Dendritic cell treated with granulocyte-macrophage colony-stimulating factor and Interleukin-4, amounts not matched to agents 40 ng/mL and 50 ng/mL, for 4 days (primary cell): ENCODE measurements around the gene GRID2.

Experiments
- H3K27ac Mint-ChIP-seq: one replicate; pipeline ENCODE4 v1.8.0; 2022; ENCODE audit warnings: mild to moderate bottlenecking, mixed read lengths
- H3K27me3 Mint-ChIP-seq: one replicate; pipeline ENCODE4 v1.8.0; 2022; ENCODE audit warnings: mild to moderate bottlenecking, mixed read lengths
- H3K36me3 Mint-ChIP-seq: one replicate; pipeline ENCODE4 v1.8.0; 2022; ENCODE audit warnings: low read depth, mixed read lengths
- H3K4me1 Mint-ChIP-seq: one replicate; pipeline ENCODE4 v1.8.0; 2022; ENCODE audit warnings: low read depth, mixed read lengths
- H3K4me3 Mint-ChIP-seq: one replicate; pipeline ENCODE4 v1.8.0; 2022; ENCODE audit warnings: mild to moderate bottlenecking, moderate library complexity, mixed read lengths
- H3K9me3 Mint-ChIP-seq: one replicate; pipeline ENCODE4 v1.8.0; 2022; ENCODE audit warnings: mixed read lengths
- intact Hi-C: fragments of 100-400 bp; cut with micrococcal nuclease; formaldehyde crosslinking; loops from one replicate; pipeline ENCODE4 v1.15.0; 2022

The GRID2 gene

GRCh38 chr4:93776386-93777080 is 1472.8 kb downstream of the GRID2 start:
- H3K27me3 Mint-ChIP-seq = no peaks in the 10 kb centered on the region
- H3K36me3 Mint-ChIP-seq = no peaks in the 10 kb centered on the region
- H3K4me1 Mint-ChIP-seq = no peaks in the 10 kb centered on the region
- intact Hi-C loops = no loop called here
- H3K9me3 Mint-ChIP-seq = no peaks in the 10 kb centered on the region
- H3K27ac Mint-ChIP-seq = no peak overlapping the region
- H3K4me3 Mint-ChIP-seq = no peak overlapping the region

GRCh38 chr4:93777081-93777460 is 1473.3 kb downstream of the GRID2 start:
- Mint-ChIP-seq H3K4me3 (no peak overlapping the region), H3K4me1 (no peaks in the 10 kb centered on the region), H3K27me3 (no peaks in the 10 kb centered on the region), H3K9me3 (no peaks in the 10 kb centered on the region), H3K36me3 (no peaks in the 10 kb centered on the region), H3K27ac (no peak overlapping the region)
- intact Hi-C loops = no loop called here

- Mint-ChIP-seq H3K27ac (no peak overlapping the region), H3K27me3 (no peaks in the 10 kb centered on the region), H3K4me3 (no peak overlapping the region), H3K36me3 (no peaks in the 10 kb centered on the region), H3K4me1 (no peaks in the 10 kb centered on the region), H3K9me3 (no peaks in the 10 kb centered on the region)
- intact Hi-C loops = no loop called here
Observed at GRCh38 chr4:93779228-93779627, 1475.5 kb downstream of the GRID2 start.

GRCh38 chr4:93780080-93780479 is 1476.3 kb downstream of the GRID2 start:
- intact Hi-C loops = no loop called here

GRCh38 chr4:93781198-93781597 is 1477.4 kb downstream of the GRID2 start:
- no peak overlapping the region for H3K27ac Mint-ChIP-seq
- H3K36me3 Mint-ChIP-seq = no peaks in the 10 kb centered on the region
- H3K4me3 Mint-ChIP-seq = no peak overlapping the region
- H3K4me1 Mint-ChIP-seq = no peaks in the 10 kb centered on the region
- no peaks in the 10 kb centered on the region for H3K27me3 Mint-ChIP-seq
- intact Hi-C loops = no loop called here
- no peaks in the 10 kb centered on the region for H3K9me3 Mint-ChIP-seq

More at GRCh38 chr4:93780080-93780479, 1476.3 kb downstream of the GRID2 start:
- no peaks in the 10 kb centered on the region for H3K36me3 Mint-ChIP-seq
- H3K4me3 Mint-ChIP-seq = no peak overlapping the region
- H3K27me3 Mint-ChIP-seq = no peaks in the 10 kb centered on the region
- no peaks in the 10 kb centered on the region for H3K9me3 Mint-ChIP-seq
- no peak overlapping the region for H3K27ac Mint-ChIP-seq
- H3K4me1 Mint-ChIP-seq = no peaks in the 10 kb centered on the region

GRCh38 chr4:93786149-93786548 is 1482.4 kb downstream of the GRID2 start:
- H3K4me1 Mint-ChIP-seq = no peaks in the 10 kb centered on the region
- intact Hi-C loops = no loop called here
- no peaks in the 10 kb centered on the region for H3K36me3 Mint-ChIP-seq
- no peak overlapping the region for H3K4me3 Mint-ChIP-seq
- no peak overlapping the region for H3K27ac Mint-ChIP-seq
- no peaks in the 10 kb centered on the region for H3K27me3 Mint-ChIP-seq
- H3K9me3 Mint-ChIP-seq = no peaks in the 10 kb centered on the region

- Mint-ChIP-seq H3K9me3 (no peaks in the 10 kb centered on the region), H3K36me3 (no peaks in the 10 kb centered on the region), H3K4me1 (no peaks in the 10 kb centered on the region), H3K27me3 (no peaks in the 10 kb centered on the region), H3K4me3 (no peak overlapping the region), H3K27ac (no peak overlapping the region)
- intact Hi-C loops = no loop called here
Observed at GRCh38 chr4:93788712-93789111, 1484.9 kb downstream of the GRID2 start.

GRCh38 chr4:93791570-93792195 is 1487.9 kb downstream of the GRID2 start:
- Mint-ChIP-seq H3K27ac (no peak overlapping the region), H3K36me3 (no peaks in the 10 kb centered on the region), H3K4me3 (no peak overlapping the region), H3K4me1 (no peaks in the 10 kb centered on the region), H3K9me3 (no peaks in the 10 kb centered on the region), H3K27me3 (peaks cover 1% of the 10 kb centered on the region)
- intact Hi-C loops = loop anchor here (1.0 to 10.0 kb wide), 4 partner anchors 336 to 599 kb away; no protein-coding TSS in a partner anchor

- H3K36me3 Mint-ChIP-seq = no peaks in the 10 kb centered on the region
- no peak overlapping the region for H3K4me3 Mint-ChIP-seq
- intact Hi-C loops = no loop called here
- H3K4me1 Mint-ChIP-seq = no peaks in the 10 kb centered on the region
- H3K27ac Mint-ChIP-seq = no peak overlapping the region
- peaks cover 2% of the 10 kb centered on the region for H3K27me3 Mint-ChIP-seq
- no peaks in the 10 kb centered on the region for H3K9me3 Mint-ChIP-seq
Observed at GRCh38 chr4:93802045-93802444, 1498.3 kb downstream of the GRID2 start.

GRCh38 chr4:93809773-93810172 is 1506.0 kb downstream of the GRID2 start:
- Mint-ChIP-seq H3K27me3 (peaks cover 2% of the 10 kb centered on the region), H3K9me3 (peaks cover 2% of the 10 kb centered on the region), H3K27ac (no peak overlapping the region), H3K4me3 (no peak overlapping the region), H3K4me1 (no peaks in the 10 kb centered on the region), H3K36me3 (no peaks in the 10 kb centered on the region)
- intact Hi-C loops = no loop called here

GRCh38 chr4:93810340-93810992 is 1506.7 kb downstream of the GRID2 start:
- H3K9me3 Mint-ChIP-seq = peaks cover 9% of the 10 kb centered on the region
- intact Hi-C loops = no loop called here
- no peak overlapping the region for H3K4me3 Mint-ChIP-seq
- no peaks in the 10 kb centered on the region for H3K36me3 Mint-ChIP-seq
- H3K27me3 Mint-ChIP-seq = peaks cover 2% of the 10 kb centered on the region
- no peak overlapping the region for H3K27ac Mint-ChIP-seq
- H3K4me1 Mint-ChIP-seq = no peaks in the 10 kb centered on the region

- H3K36me3 Mint-ChIP-seq = no peaks in the 10 kb centered on the region
- peaks cover 2% of the 10 kb centered on the region for H3K27me3 Mint-ChIP-seq
Observed at GRCh38 chr4:93813092-93813491, 1509.3 kb downstream of the GRID2 start.

GRCh38 chr4:93814141-93814540 is 1510.4 kb downstream of the GRID2 start:
- Mint-ChIP-seq H3K4me3 (no peak overlapping the region), H3K36me3 (no peaks in the 10 kb centered on the region), H3K27me3 (peaks cover 3% of the 10 kb centered on the region), H3K27ac (no peak overlapping the region), H3K9me3 (peaks cover 16% of the 10 kb centered on the region), H3K4me1 (no peaks in the 10 kb centered on the region)
- intact Hi-C loops = no loop called here

More at GRCh38 chr4:93813092-93813491, 1509.3 kb downstream of the GRID2 start:
- peaks cover 16% of the 10 kb centered on the region for H3K9me3 Mint-ChIP-seq
- H3K4me1 Mint-ChIP-seq = no peaks in the 10 kb centered on the region
- H3K4me3 Mint-ChIP-seq = no peak overlapping the region
- intact Hi-C loops = no loop called here
- no peak overlapping the region for H3K27ac Mint-ChIP-seq

GRCh38 chr4:93814722-93815121 is 1511.0 kb downstream of the GRID2 start:
- Mint-ChIP-seq H3K9me3 (peaks cover 16% of the 10 kb centered on the region), H3K36me3 (no peaks in the 10 kb centered on the region), H3K4me3 (no peak overlapping the region), H3K27me3 (peaks cover 5% of the 10 kb centered on the region), H3K4me1 (no peaks in the 10 kb centered on the region), H3K27ac (no peak overlapping the region)
- intact Hi-C loops = no loop called here
